GM18526 (cell line): Measurements from ENCODE around the gene TNFRSF1A.

ENCODE experiments used
- POLR2A ChIP-seq: IDR thresholded peaks from 3 replicates; pipeline ENCODE4 v1.6.1; 2011; ENCODE audit not compliant: insufficient read length; ENCODE audit errors: extremely low read depth

Gene TNFRSF1A

GRCh38 chr12:6352193-6353173, 10.6 kb upstream of the TNFRSF1A start:
- TF ChIP-seq POLR2A = no peak

DNA sequence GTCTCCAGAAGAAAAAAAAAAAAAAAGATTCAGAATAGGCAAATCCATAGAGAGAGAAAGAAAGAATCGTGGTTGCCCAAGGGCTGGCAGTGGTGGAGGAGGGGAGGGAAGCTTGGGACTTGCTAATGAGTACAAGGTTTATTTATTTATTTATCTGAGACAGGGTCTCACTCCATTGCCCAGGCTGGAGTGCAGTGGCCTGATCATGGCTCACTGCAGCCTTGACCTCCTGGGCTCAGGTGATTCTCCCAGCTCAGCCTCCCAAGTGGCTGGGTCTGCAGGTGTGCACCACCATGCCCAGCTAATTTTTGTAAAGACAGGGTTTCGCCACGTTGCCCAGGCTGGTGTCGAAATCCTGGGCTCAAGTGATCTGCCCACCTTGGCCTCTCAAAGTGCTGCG, 9.7 kb upstream of the TNFRSF1A start:
- TF ChIP-seq POLR2A = no peak

DNA sequence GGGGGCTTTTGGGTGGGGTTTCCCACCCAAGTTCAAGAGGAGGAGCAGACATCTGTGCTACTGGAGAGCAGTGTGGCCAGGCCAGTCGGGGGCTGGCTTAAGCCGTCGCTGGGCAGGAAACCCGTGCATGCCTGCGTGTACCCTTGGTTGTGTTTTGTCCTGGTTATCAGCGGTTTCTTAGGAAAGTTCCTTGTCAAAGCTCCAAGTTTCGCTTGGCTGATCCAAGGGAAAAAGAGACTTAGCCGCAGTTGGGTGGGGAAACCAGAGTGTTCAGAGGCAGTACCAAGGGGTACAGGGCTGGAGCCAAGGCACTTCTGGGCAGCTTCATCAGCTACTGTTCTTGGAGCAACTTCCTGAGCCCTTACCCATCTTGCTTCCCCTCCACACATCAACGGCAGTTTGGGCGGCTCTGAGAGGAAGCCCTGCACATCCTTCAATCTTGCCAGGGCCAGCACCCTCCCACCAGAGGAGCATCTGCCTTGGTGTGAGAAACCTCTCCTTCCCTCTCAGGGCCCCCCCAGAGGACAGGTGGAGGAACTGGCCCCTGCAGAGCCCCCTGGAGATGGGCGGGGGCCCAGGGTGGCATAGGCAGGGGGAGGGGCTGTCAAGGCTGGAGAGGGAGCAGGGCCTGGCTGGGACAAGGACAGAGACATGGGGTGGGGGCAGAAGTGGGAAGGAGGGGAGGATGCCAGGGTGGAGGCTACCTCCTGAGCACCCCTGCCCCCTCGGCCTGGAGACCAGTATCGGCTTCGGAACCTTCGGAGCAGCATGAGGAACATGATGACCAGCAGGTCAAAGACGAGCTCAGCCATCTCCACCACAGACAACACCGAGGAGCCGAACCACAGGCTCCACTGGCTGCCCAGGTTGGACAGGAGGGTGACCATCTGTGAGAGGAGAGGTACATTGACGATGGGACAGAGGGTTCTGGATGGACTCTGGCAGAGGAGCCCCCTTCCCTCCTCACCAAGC, 5.8 kb upstream of the TNFRSF1A start:
- TF ChIP-seq POLR2A = no peak

DNA sequence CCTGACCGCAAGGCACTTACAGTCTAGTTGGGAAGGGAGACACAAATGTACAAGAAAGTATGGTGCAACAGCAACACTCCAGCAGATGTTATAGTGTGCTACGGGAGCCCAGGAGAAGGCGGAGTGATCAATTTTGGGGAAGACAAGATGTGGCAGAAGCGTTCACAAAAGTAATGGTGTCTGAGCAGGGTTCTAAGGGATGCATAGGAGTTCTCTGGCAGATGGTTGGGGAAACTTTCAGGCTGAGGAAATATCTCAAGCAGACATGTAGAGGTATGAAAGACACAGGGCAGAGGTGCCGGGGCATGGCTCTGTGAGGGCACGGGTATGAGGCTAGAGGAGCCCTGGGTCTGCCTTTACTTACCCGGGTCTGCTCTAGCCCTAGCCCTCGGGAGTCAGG, 5.1 kb upstream of the TNFRSF1A start:
- no peak for TF ChIP-seq POLR2A

- TF ChIP-seq POLR2A = no peak
Observed at GRCh38 chr12:6346235-6346832, 4.5 kb upstream of the TNFRSF1A start.

DNA sequence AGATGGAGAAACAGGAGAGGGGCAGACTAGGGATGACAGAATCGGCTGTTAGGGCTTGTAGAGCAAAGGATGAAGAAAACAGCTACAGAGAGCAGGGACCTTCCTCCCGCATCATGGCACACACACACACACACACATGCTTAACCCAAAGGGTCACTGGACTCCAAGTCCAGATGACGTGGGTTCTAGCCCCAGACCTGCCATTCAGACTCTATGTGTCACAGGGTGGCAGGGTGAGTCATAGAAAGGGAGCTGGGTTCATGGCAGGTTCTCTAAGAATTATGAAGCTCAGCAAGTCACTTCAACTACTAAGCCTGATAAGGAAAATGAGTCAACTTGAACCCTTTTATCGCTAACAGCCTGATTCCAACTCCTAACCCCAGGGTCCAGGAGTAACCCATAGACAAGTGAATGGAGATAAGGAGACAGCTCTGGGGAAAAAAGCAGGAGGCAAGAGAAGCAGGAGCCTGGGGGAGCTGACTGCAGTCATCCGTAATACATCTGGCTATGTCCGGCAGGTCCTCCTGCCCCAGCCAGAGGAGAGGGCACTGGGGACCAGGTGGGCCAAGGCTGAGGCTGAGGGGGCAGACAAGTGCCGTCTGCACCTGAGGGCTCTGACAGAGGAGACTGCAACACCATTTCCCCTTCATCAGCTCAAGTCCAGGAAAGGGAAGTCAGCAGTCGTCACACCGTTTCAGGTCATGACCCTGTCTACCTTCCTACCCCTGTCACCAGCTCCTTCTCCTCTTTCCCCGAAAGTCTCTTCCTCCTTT, 3.6 kb upstream of the TNFRSF1A start:
- TF ChIP-seq POLR2A = no peak

DNA sequence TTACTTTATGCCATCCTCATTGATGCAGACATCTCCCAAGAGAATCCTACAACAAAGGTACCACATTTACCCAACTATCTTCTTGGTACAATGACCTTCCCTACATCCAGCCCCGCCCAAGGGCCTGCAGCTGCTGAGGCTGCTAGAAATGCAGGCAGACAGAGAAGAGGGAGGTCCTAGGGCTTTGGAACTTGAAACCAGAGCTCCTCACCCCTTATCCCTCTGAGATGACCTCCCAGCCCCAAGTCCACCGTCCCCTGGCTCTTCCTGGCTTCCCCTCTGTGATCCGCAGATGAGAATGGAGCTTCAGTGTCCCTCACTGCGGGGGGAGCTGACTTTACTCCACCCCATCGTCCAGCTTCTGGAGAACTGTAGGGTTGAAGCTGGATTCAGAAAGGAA, 1.6 kb upstream of the TNFRSF1A start:
- TF ChIP-seq POLR2A = no peak

- TF ChIP-seq POLR2A = no peak
Observed at GRCh38 chr12:6342140-6342889, 439 bp upstream of the TNFRSF1A start.

DNA sequence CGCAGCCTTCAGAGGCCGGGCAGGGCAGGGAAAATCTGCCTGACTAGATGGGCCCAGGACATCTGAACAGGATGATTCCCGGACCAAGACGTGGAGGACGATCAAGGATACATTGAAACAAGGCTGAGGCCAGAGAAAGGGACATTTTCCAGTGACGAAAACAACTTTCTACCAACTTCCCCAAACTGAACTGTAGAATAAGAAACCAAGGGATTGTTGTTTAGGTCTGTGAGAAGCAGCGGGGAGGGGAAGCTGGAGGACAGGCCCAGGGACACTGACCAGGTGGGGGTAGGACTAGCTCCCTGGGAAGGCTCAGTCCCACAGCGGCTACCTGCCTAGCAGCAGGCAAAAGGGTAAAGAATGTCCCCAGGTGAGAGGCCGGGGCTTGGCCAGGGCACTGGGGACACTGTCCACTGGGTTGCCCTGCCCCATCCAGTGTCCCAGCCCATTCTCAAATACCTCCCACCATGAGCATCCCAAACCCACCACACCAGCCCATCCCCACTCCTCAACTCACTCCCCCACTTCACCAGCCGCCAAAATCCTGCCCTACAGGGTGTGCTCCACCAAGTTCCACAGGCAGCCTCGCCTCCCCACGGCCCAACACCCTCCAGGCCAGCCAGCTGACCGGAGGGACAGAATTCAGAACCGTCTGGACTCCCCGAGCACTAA, 995 bp downstream of the TNFRSF1A start:
- TF ChIP-seq POLR2A = peak; percentile 4

DNA sequence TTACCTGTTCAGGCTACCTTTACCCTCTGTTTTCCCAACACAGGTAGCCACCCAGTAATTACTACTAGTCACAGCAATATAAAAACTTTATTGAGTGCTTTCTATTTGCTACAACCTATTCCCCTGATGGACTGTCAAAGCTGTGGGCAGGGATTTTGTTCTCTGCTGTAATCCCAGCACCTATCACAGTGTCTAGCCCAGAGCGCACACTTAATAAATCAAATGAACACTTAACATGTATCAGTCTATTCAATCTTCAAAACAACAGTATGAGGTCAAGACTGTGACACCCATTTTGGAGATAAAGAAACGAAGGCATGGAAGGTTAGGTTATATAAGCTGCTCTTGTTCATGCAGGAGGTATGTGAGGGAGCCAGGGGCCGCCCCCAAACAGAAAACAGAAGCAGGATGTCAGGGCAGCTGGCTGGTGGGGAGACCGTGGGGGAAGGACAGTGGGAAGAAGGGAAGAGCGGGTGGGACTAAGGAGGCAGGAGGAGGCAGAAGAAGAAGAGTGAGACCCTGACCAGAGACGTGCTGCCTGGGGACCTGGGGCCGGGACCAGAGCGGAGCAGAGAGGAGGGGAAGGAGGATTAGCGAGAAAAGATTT, 1.7 kb downstream of the TNFRSF1A start:
- TF ChIP-seq POLR2A = no peak

DNA sequence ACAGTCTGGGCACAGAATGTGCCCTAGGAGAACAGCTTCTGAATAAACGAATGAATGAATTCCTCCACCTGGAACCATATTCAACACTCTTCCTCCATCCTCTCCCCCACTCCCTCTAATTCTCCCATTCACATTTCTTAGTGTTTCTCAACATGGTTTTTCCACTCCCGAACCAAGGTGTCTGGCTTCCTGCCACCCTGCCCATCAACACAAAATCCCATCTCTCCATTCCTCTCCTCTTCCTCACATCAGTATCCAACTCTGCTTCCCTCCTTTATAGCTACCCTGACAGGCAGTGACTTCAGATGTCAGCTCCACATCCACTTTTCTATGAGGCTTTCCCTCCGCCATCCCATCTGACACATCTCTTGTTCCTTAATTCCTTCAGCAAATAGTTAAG, 2.9 kb downstream of the TNFRSF1A start:
- no peak for TF ChIP-seq POLR2A

DNA sequence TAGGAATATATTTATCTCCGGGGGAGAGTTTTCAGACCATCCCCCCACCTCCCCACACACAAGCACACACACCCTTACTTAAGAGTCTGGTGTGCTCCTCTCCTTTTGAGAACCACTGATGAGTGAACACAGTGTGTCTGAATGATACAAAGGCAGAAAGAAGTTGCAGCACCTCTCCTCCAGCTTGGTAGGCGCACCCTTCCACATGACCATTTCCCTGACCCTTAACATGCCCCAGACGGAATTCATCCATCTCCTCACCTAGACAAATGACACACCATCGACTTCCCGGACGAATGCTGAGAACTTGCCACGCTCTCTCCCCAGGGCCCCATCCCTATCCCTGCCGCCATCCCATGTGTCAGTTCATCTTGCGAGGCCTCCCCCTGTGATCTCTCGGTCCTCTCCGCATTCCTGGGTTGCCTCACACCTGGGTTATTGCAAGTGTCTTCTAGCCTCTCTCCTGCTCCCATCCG, 3.9 kb downstream of the TNFRSF1A start:
- TF ChIP-seq POLR2A = no peak
